Astrocyte of the cerebellum (primary cell): ENCODE data around the gene HPSE2.

ENCODE experiments used
- DNase-seq: peaks from one replicate; pipeline ENCODE4 v3.0.0-alpha.2; 2011; ENCODE audit warnings: low read depth
- H3K4me3 ChIP-seq: 2 replicates; pipeline ENCODE4 v1.5.1; 2011; ENCODE audit warnings: mild to moderate bottlenecking, low read depth, low read length, moderate library complexity
- in situ Hi-C: cut with HindIII; loops from 2 replicates; pipeline ENCODE4 v1.10.0; 2017; ENCODE audit warnings: low sequenced_read_pairs
- TF ChIP-seq, protein P1 (sequence below): IDR thresholded peaks from 2 replicates; pipeline ENCODE4 v1.5.1; 2012; ENCODE audit warnings: low read length, low read depth, moderate library complexity, mild to moderate bottlenecking; ENCODE audit errors: missing control alignments

The HPSE2 gene

DNA sequence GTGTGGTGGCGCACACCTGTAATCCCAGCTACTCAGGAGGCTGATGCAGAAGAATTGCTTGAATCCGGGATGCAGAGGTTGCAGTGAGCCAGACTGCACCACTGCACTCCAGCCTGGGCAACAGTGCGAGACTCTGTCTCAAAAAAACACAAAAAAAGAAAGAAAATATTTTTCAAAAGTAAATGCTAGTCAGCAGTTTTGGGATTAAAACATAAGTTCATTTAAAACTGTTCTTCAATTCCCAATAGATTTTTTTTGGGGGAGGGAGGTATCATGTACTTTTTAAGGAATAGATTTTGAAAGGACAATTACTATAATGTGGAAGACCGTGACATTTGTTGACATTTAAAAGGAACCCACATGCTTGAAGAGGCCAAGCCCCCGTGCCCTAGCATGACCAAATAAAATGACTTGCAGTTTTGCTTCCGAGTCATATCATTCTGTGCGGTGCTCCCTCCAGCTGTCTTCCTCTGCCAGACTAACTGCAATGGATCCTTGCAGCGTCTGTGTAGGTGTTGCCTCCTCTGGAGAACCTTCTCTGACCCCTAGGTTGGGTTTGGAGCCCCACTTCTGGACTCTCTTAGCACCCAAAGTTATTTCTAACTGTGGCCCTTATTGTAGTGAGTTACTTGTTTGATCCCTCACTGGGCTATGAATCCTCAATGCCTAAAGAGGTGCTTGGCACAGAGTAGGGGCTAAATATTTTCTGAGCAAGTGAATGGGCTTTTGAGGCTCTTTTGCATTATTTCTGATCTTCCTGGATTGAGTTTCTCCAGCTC is 771.5 kb downstream of the HPSE2 start:
- DNase-seq: no peak
- in situ Hi-C loops: loop anchor here (25.0 kb wide), 3 partner anchors 227 to 1248 kb away; partner anchors contain the start of gene HPSE2
- TF ChIP-seq, protein P1, sequence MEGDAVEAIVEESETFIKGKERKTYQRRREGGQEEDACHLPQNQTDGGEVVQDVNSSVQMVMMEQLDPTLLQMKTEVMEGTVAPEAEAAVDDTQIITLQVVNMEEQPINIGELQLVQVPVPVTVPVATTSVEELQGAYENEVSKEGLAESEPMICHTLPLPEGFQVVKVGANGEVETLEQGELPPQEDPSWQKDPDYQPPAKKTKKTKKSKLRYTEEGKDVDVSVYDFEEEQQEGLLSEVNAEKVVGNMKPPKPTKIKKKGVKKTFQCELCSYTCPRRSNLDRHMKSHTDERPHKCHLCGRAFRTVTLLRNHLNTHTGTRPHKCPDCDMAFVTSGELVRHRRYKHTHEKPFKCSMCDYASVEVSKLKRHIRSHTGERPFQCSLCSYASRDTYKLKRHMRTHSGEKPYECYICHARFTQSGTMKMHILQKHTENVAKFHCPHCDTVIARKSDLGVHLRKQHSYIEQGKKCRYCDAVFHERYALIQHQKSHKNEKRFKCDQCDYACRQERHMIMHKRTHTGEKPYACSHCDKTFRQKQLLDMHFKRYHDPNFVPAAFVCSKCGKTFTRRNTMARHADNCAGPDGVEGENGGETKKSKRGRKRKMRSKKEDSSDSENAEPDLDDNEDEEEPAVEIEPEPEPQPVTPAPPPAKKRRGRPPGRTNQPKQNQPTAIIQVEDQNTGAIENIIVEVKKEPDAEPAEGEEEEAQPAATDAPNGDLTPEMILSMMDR: no peak
- H3K4me3 ChIP-seq: no peak overlapping the region

DNA sequence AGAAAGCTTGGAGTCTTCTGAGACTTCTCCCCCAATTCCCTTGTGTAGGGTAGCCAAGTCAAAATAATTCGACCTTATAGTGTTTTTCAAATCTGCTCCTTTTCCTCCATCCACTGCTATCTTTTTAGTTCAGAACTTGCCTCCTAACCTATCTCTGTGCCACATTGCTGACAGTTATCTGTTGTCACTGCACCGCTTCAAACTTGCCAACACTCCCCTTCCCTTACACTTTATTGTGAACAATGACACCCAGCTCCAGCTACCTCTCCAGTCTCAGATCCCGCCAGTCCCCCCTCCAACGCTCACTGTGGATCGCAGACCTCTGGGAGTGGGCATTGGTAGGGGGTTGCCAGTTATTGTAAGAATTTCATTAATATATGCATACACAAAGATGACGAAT is 772.6 kb downstream of the HPSE2 start:
- no peak overlapping the region for H3K4me3 ChIP-seq
- in situ Hi-C loops: loop anchor here (25.0 kb wide), 3 partner anchors 226 to 1249 kb away; partner anchors contain the start of gene HPSE2
- DNase-seq: no peak
- TF ChIP-seq, protein P1: no peak

DNA sequence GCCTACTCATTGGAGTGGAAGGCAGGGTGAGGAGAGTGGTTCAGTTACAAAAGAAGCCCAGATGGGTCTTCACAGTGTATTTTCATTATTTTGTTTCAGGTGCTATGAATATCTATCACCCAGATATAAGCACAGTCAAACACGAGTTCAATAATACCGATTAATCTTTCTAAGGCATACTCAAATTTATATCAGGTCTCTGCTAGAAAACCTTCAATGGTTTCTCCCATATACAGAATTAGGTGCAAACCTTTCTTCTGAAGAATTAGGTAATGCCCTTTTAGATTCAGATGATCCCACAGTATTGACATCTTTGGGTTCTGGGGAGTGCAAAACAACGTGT is 774.2 kb downstream of the HPSE2 start:
- TF ChIP-seq, protein P1: no peak
- no peak for DNase-seq

DNA sequence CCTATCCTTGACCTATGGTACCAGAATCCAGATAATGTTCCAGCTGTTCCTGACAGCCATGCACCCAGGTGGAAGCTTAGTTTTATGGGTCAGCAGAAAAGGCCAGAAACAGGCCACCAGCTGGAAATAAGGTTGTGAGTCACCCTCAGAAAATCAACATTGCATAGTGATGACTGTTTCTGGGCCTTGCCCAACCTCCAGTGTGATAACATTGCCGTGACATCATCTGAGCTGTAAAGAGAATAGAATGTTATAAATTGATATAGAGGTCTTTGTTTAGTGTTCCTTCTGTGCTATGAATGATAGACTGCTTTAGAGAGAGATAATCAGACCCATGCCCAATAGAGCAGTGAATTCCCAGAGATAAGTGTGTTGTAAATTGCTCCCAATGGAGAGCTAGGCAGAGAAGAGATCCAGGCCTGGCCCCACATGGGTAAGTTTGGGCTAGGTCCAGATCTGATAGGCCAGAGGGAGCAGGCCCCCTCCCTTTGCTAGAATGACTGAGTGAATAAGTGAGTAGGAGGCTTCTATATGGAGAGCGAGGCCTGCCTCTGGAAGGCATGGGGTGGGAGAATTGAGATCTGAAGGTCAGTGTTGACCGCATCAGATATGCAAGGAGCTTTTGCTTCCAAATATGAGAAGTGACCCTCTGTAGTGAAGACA is 774.7 kb downstream of the HPSE2 start:
- TF ChIP-seq, protein P1: no peak
- in situ Hi-C loops: loop anchor here (25.0 kb wide), 3 partner anchors 224 to 1251 kb away; partner anchors contain the start of gene HPSE2

More for the DNA sequence above, 774.2 kb downstream of the HPSE2 start:
- in situ Hi-C loops: loop anchor here (25.0 kb wide), 3 partner anchors 224 to 1251 kb away; partner anchors contain the start of gene HPSE2
- no peak overlapping the region for H3K4me3 ChIP-seq

DNA sequence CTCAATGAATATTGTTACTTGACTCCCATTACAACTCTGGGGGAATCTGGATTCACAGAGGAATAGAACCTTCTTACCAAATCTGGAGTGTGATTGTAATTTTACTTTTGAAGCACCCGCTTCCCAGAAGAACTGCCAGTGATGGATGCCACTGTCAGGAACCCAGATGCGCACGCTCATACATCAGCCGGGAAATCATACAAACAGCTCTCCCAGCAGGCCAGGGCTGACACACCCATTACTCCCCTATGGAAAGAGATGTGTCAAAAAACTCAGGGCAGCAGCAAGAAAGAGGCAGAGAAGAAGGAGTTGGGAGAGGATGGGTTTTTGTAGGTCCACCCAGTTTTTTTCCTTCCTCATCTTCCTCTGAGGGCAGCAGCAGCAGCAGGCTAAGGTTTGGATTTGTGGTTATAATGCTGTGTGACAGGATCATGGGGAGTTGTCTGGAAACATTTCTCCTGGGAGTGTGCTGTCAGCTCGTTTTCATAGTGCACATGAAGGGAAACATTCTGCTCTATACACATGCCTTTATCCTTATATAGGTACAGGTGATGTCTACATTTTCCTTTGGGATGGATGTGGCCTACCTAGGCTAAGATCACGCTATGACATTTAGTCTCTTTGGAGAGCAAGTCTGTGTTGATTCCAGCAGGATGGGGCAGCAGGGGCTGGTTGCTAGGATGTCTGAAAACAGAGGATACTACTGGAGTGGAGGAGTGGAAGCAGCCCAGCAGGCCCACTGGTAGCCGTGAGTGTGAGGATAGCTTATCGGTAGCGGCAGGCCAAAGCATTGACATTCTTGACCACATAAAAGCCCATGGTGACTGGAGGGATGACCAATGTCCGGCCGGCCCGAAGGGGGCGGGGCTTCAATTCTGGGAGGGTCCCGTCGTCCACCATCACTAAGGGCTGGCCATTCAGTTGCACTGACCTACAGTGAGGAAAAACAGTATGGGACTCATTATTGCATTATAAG is 776.6 kb downstream of the HPSE2 start:
- DNase-seq: no peak
- no peak overlapping the region for H3K4me3 ChIP-seq
- in situ Hi-C loops: loop anchor here (25.0 kb wide), 3 partner anchors 222 to 1253 kb away; partner anchors contain the start of gene HPSE2
- TF ChIP-seq, protein P1: no peak

More for the DNA sequence above, 774.7 kb downstream of the HPSE2 start:
- peak; percentile 78 for DNase-seq
- no peak overlapping the region for H3K4me3 ChIP-seq

DNA sequence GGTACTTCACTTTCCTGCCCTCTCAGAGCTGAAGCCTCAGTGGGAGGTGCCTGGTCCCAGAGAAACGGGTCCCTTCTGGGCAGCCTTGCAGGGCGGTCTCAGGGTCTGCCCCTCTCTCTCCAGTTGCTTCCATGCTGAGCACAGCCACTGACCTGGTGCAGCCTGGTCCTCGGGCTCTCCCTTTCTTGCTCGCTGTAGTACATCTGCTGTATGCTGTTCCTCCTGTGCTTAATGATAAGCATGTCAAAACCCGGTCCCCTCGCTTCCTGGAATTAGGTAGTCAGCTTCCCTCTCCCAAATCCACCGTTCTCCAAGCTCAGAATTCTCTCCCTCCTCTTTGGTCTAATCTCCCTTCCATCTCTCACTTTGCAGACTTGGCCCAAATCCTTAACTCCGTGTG is 777.9 kb downstream of the HPSE2 start:
- in situ Hi-C loops: loop anchor here (25.0 kb wide), 3 partner anchors 220 to 1255 kb away; partner anchors contain the start of gene HPSE2
- TF ChIP-seq, protein P1: no peak

More for the DNA sequence above, 777.9 kb downstream of the HPSE2 start:
- H3K4me3 ChIP-seq: no peak overlapping the region
- no peak for DNase-seq
